ENCODE data around the gene LDB2.

DNA sequence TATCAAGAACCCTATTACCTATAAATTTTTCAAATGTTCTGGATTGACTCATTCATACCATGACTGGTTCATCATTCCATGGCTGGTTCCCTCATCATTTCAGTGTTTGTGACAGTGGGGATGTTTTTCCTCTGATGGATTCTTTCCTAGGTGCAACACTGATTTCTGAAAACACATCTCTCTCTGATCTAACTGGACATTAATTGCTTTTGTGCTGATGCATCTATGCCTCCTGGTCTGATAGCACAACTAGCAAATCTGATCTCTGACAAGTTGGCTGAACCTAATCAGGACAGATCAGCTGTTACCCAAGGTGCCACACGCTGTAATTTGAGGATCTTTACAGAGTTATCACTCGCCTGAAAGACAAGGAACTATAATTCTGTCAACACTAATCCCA lies 140.2 kb downstream of the LDB2 start:
- TF ChIP-seq MYC (IDR thresholded peaks at IDR 0.05; ENCODE audit: borderline replicate concordance, low read length), result no peak
- TF ChIP-seq, protein P1, sequence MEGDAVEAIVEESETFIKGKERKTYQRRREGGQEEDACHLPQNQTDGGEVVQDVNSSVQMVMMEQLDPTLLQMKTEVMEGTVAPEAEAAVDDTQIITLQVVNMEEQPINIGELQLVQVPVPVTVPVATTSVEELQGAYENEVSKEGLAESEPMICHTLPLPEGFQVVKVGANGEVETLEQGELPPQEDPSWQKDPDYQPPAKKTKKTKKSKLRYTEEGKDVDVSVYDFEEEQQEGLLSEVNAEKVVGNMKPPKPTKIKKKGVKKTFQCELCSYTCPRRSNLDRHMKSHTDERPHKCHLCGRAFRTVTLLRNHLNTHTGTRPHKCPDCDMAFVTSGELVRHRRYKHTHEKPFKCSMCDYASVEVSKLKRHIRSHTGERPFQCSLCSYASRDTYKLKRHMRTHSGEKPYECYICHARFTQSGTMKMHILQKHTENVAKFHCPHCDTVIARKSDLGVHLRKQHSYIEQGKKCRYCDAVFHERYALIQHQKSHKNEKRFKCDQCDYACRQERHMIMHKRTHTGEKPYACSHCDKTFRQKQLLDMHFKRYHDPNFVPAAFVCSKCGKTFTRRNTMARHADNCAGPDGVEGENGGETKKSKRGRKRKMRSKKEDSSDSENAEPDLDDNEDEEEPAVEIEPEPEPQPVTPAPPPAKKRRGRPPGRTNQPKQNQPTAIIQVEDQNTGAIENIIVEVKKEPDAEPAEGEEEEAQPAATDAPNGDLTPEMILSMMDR (IDR thresholded peaks at IDR 0.05), result no peak

Data from A549 (cell line).